Measurements from ENCODE around the gene UST.
"Not testable (repeated sequence)": the region's sequence is repeated elsewhere in the genome, so short reads cannot be mapped to it uniquely, and the experiment has no call there.

Gene UST

GRCh38 chr6:149027484-149027883 is 280.7 kb downstream of the UST start:
- in situ Hi-C loops (cut with MboI; ENCODE audit: low sequenced_read_pairs): no loop called here

GRCh38 chr6:149028767-149029405 is 282.1 kb downstream of the UST start:
- in situ Hi-C loops (cut with MboI; ENCODE audit: low sequenced_read_pairs): no loop called here

GRCh38 chr6:149031201-149031858 is 284.5 kb downstream of the UST start:
- in situ Hi-C loops (cut with MboI; ENCODE audit: low sequenced_read_pairs): loop anchor here (5.0 kb wide), 1 partner anchor 396 kb away; no protein-coding TSS in a partner anchor

- in situ Hi-C loops (cut with MboI; ENCODE audit: low sequenced_read_pairs): loop anchor here (5.0 kb wide), 1 partner anchor 395 kb away; no protein-coding TSS in a partner anchor
Measured at GRCh38 chr6:149031859-149032598, 285.2 kb downstream of the UST start.

- in situ Hi-C loops (cut with MboI; ENCODE audit: low sequenced_read_pairs): loop anchor here (5.0 kb wide), 1 partner anchor 394 kb away; no protein-coding TSS in a partner anchor
Measured at GRCh38 chr6:149032599-149033405, 286.0 kb downstream of the UST start.

- in situ Hi-C loops (cut with MboI; ENCODE audit: low sequenced_read_pairs): loop anchor here (5.0 kb wide), 1 partner anchor 394 kb away; no protein-coding TSS in a partner anchor
Measured at GRCh38 chr6:149033454-149033853, 286.6 kb downstream of the UST start.

- in situ Hi-C loops (cut with MboI; ENCODE audit: low sequenced_read_pairs): no loop called here
Measured at GRCh38 chr6:149035766-149036165, 288.9 kb downstream of the UST start.

- in situ Hi-C loops (cut with MboI; ENCODE audit: low sequenced_read_pairs): no loop called here
Measured at GRCh38 chr6:149037051-149037671, 290.3 kb downstream of the UST start.

GRCh38 chr6:149039025-149039424 is 292.2 kb downstream of the UST start:
- in situ Hi-C loops (cut with MboI; ENCODE audit: low sequenced_read_pairs): not testable (repeated sequence)

GRCh38 chr6:149041953-149042352 is 295.1 kb downstream of the UST start:
- in situ Hi-C loops (cut with MboI; ENCODE audit: low sequenced_read_pairs): no loop called here

GRCh38 chr6:149043476-149044130 is 296.8 kb downstream of the UST start:
- in situ Hi-C loops (cut with MboI; ENCODE audit: low sequenced_read_pairs): no loop called here

- in situ Hi-C loops (cut with MboI; ENCODE audit: low sequenced_read_pairs): no loop called here
Measured at GRCh38 chr6:149044528-149044927, 297.7 kb downstream of the UST start.

- in situ Hi-C loops (cut with MboI; ENCODE audit: low sequenced_read_pairs): no loop called here
Measured at GRCh38 chr6:149045404-149045803, 298.6 kb downstream of the UST start.

- in situ Hi-C loops (cut with MboI; ENCODE audit: low sequenced_read_pairs): no loop called here
Measured at GRCh38 chr6:149046164-149046821, 299.5 kb downstream of the UST start.

GRCh38 chr6:149046822-149047246 is 300.0 kb downstream of the UST start:
- in situ Hi-C loops (cut with MboI; ENCODE audit: low sequenced_read_pairs): no loop called here

- in situ Hi-C loops (cut with MboI; ENCODE audit: low sequenced_read_pairs): no loop called here
Measured at GRCh38 chr6:149049230-149049629, 302.4 kb downstream of the UST start.

GRCh38 chr6:149050160-149050559 is 303.3 kb downstream of the UST start:
- in situ Hi-C loops (cut with MboI; ENCODE audit: low sequenced_read_pairs): no loop called here

GRCh38 chr6:149052350-149053106 is 305.7 kb downstream of the UST start:
- in situ Hi-C loops (cut with MboI; ENCODE audit: low sequenced_read_pairs): no loop called here
